MG63 (cell line): ENCODE measurements around the gene PDHA1. TPM values are rescaled to one million over a fixed set of nuclear protein-coding genes. Genes with fewer than 3 reads are reported as not detected.

ENCODE experiments used
- DNase-seq: peaks from one replicate; pipeline ENCODE4 v3.0.0-alpha.2; 2020
- H3K27me3 ChIP-seq: fragments of 250-450 bp; sonication (Bioruptor Pico); 2 replicates; pipeline ENCODE4 v1.5.1; 2020; ENCODE audit warnings: mild to moderate bottlenecking, moderate library complexity
- H3K36me3 ChIP-seq: fragments of 250-450 bp; sonication (Bioruptor Pico); 2 replicates; pipeline ENCODE4 v1.5.1; 2020; ENCODE audit warnings: mild to moderate bottlenecking, moderate library complexity
- H3K4me3 ChIP-seq: fragments of 250-450 bp; sonication (Bioruptor Pico); 2 replicates; pipeline ENCODE4 v1.5.1; 2020; ENCODE audit warnings: mild to moderate bottlenecking, moderate library complexity
- H3K9me3 ChIP-seq: fragments of 250-450 bp; sonication (Bioruptor Pico); 2 replicates; pipeline ENCODE4 v1.5.1; 2020; ENCODE audit warnings: mild to moderate bottlenecking, moderate library complexity
- total RNA-seq: library from RNA; depleted of rRNA; stranded (reverse); fragments of >200 nt; shearing (Covaris generic); gene quantifications from 2 replicates; pipeline ENCODE4 v1.2.3, GENCODE V29; 2014; ENCODE audit warnings: low replicate concordance

PDHA1 gene
- total RNA-seq, 1 experiment from 2014 or later = 158 TPM

GRCh38 chrX:19368576-19368975, 24.8 kb downstream of the PDHA1 start:
- Histone ChIP-seq H3K36me3 (no peaks in the 10 kb centered on the region), H3K4me3 (no peak overlapping the region), H3K27me3 (no peaks in the 10 kb centered on the region), H3K9me3 (no peaks in the 10 kb centered on the region)
- no peak for DNase-seq

- DNase-seq = no peak
- Histone ChIP-seq H3K9me3 (no peaks in the 10 kb centered on the region), H3K27me3 (no peaks in the 10 kb centered on the region), H3K4me3 (no peak overlapping the region), H3K36me3 (no peaks in the 10 kb centered on the region)
These were observed 26.3 kb downstream of the PDHA1 start for GRCh38 chrX:19370061-19370460.

DNA sequence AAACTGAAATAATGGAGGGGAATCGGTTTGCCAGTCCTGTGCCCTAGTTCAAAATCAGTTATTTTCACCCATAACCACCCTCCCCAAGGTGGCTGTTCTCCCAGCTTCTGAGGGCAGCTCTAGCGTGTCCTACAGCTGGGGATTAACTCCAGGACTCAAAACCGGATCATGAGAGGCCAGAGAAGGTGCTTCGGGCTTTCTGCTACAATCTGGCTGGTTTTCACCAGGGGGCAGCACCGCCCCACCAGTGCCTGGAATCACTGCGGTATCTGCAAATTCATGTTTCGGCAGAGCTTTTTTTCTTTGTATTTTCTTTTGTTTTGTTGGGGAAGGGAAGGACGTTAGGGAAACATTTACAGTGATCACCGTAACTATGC, 28.4 kb downstream of the PDHA1 start:
- DNase-seq = peak; percentile 45
- Histone ChIP-seq H3K9me3 (no peaks in the 10 kb centered on the region), H3K27me3 (no peaks in the 10 kb centered on the region), H3K36me3 (no peaks in the 10 kb centered on the region), H3K4me3 (no peak overlapping the region)

DNA sequence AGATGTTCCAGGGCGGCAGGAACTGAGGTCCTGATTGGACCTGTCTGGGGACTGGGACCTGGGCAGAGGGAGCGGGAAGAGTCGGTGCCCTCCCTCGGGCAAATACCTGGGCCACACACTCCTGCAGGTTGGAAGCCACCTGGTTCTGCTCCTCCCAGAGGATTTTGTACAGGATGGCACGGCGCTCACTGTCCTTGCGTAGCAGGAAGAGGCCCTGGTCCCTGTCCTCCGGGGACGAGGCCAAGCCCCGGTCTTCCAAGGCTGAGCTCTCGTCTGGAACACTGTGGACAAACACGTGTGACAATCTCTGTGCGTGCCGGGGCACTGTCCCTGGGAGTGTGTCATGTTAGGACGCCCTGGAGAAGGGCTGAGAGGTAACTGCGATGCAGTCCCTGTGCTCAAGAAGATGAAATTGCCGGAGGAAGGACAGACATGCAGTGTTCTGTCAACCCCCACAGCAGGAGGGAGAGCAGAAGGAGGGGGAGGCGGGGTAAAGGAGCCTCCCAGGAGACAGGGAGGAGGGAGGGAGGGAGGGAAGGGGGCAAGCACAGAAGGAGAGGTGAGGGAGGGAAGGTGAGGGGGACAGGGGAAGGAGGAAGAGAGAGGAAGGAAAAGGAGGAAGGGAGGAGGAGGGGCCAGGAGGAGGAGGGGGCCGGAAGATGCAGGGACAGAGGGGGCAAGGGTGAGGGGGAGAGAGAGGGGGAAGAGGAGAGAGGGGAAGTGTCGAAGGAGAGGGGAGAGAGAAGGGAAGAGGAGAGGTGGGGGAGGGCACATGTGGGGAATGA, 29.0 kb downstream of the PDHA1 start:
- H3K4me3 ChIP-seq = no peak overlapping the region
- no peaks in the 10 kb centered on the region for H3K9me3 ChIP-seq
- H3K27me3 ChIP-seq = no peaks in the 10 kb centered on the region
- DNase-seq = no peak
- no peaks in the 10 kb centered on the region for H3K36me3 ChIP-seq

GRCh38 chrX:19373351-19373891, 29.7 kb downstream of the PDHA1 start:
- DNase-seq = no peak
- H3K36me3 ChIP-seq = no peaks in the 10 kb centered on the region
- no peaks in the 10 kb centered on the region for H3K9me3 ChIP-seq
- no peak overlapping the region for H3K4me3 ChIP-seq
- H3K27me3 ChIP-seq = no peaks in the 10 kb centered on the region

GRCh38 chrX:19375546-19375945, 31.8 kb downstream of the PDHA1 start:
- Histone ChIP-seq H3K4me3 (no peak overlapping the region), H3K36me3 (no peaks in the 10 kb centered on the region), H3K9me3 (no peaks in the 10 kb centered on the region), H3K27me3 (no peaks in the 10 kb centered on the region)
- no peak for DNase-seq

DNA sequence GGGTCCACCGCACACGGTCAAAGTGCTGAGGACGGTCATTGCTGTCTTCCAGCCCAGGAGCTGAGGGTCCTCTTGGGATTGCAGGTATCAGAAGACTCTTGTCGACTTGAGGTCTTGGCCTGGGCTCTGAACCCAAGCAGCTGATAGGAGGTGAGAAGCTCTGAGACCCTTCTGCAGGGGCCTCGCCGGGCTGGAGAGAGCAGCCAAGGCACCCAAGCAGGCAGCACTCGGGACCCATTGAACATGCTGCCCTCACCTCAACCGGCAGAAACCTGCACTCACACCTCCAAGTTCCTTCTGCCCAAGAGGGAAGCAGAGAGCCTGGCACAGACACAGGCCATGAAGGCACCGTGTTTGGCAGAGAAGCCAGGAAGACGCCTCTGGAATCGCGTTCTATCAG, 34.1 kb downstream of the PDHA1 start:
- no peaks in the 10 kb centered on the region for H3K27me3 ChIP-seq
- no peak overlapping the region for H3K4me3 ChIP-seq
- H3K36me3 ChIP-seq = no peaks in the 10 kb centered on the region
- H3K9me3 ChIP-seq = no peaks in the 10 kb centered on the region
- no peak for DNase-seq

DNA sequence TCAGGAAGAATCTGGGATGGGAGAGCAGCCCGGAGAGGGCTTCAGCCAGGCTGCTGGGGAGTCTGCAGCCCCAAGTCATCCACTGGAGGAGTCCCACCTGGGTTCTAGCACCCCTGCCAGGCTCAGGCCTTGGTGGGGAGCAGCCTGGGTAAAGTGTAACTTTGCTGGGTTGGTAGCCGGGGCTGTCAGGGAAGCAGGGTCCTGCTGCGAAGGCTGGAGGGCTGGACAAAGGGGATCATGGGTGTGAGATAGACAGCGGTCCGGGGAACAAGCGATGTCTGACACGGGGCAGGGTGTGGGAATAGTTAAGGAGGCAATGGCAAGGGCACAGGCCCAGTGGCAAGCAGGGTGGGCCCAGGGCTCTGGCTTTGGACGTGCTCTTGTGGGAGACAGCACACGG, 37.6 kb downstream of the PDHA1 start:
- Histone ChIP-seq H3K27me3 (no peaks in the 10 kb centered on the region), H3K9me3 (no peaks in the 10 kb centered on the region)

GRCh38 chrX:19382555-19383145, 38.9 kb downstream of the PDHA1 start:
- Histone ChIP-seq H3K9me3 (no peaks in the 10 kb centered on the region), H3K27me3 (no peaks in the 10 kb centered on the region), H3K36me3 (no peaks in the 10 kb centered on the region), H3K4me3 (no peak overlapping the region)
- peak; percentile 28 for DNase-seq

More for the DNA sequence above, 37.6 kb downstream of the PDHA1 start:
- Histone ChIP-seq H3K4me3 (no peak overlapping the region), H3K36me3 (no peaks in the 10 kb centered on the region)
- no peak for DNase-seq

DNA sequence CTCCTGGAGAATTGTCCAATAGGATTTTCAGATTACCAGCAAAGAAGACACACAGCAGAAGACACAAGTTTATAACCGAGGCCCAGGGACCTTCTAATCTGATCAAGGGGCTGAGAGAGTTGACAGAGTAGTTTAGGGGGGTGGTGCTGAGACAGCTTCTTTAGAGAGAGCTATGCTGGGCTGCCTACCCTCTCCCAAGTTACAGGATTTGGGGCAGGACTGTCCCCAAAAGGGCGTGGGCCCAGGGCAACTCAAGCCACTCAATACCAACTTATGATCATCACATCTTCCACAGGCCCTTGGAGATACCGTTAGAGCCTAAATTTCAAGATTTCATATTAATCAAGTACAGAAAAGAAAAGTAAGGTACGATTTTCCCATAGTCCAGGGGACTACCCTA, 43.0 kb downstream of the PDHA1 start:
- Histone ChIP-seq H3K36me3 (no peaks in the 10 kb centered on the region), H3K9me3 (no peaks in the 10 kb centered on the region), H3K4me3 (no peak overlapping the region), H3K27me3 (no peaks in the 10 kb centered on the region)
- no peak for DNase-seq

DNA sequence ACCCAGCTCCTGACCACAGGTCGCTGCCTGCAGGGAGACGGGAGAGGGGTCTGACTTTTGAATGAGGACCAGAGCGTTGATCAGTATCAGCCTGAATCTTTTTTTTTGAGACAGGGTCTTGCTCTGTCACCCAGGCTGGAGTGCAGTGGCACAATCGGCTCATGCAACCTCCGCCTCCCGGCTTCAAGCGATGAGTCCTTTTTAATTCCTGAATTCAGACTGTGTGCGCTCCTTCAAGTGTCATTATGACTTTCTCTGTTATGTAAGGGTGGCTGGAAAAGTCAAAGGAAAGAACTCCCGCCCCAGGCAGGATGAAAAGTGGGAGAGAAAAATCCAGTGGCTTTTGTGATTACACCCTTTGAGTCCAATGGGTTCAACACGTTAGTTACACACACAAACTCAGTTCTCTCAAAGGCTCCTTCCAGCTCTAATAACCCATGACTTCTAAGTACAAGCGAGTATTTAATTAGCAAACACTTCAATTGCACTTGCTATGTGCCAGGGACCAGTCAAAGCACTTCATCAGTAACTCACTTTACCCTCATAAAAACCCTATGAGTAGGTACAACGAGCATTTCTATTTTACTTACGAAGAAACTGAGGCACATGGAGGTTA, 44.4 kb downstream of the PDHA1 start:
- H3K9me3 ChIP-seq = no peaks in the 10 kb centered on the region
- DNase-seq = no peak
- no peaks in the 10 kb centered on the region for H3K27me3 ChIP-seq
- no peak overlapping the region for H3K4me3 ChIP-seq
- no peaks in the 10 kb centered on the region for H3K36me3 ChIP-seq

DNA sequence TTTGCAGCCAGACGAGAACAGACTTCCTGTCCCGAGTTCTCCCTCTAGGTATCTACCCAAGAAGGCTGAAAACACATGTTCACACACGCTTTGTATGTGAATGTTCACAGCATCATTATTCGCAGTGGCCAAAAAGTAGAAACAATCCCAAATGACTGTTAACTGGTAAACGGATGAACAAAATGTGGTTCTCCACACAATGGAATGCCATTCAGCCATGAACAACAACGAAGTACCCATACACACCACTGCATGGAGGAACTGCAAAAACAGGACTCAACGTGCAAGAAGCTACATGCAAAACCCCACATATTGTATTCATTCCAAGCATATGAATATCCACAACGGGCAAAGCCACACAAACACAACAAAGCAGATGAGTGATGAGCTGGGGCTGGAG, 45.0 kb downstream of the PDHA1 start:
- no peaks in the 10 kb centered on the region for H3K36me3 ChIP-seq
- no peaks in the 10 kb centered on the region for H3K9me3 ChIP-seq
- H3K27me3 ChIP-seq = no peaks in the 10 kb centered on the region
- no peak overlapping the region for H3K4me3 ChIP-seq
- no peak for DNase-seq

- H3K36me3 ChIP-seq = no peaks in the 10 kb centered on the region
- no peak for DNase-seq
- H3K9me3 ChIP-seq = no peaks in the 10 kb centered on the region
- H3K27me3 ChIP-seq = no peaks in the 10 kb centered on the region
- H3K4me3 ChIP-seq = no peak overlapping the region
These were observed 45.6 kb downstream of the PDHA1 start for GRCh38 chrX:19389227-19389845.

- H3K4me3 ChIP-seq = no peak overlapping the region
- no peaks in the 10 kb centered on the region for H3K27me3 ChIP-seq
- H3K36me3 ChIP-seq = no peaks in the 10 kb centered on the region
- H3K9me3 ChIP-seq = no peaks in the 10 kb centered on the region
- no peak for DNase-seq
These were observed 48.4 kb downstream of the PDHA1 start for GRCh38 chrX:19392078-19392477.

DNA sequence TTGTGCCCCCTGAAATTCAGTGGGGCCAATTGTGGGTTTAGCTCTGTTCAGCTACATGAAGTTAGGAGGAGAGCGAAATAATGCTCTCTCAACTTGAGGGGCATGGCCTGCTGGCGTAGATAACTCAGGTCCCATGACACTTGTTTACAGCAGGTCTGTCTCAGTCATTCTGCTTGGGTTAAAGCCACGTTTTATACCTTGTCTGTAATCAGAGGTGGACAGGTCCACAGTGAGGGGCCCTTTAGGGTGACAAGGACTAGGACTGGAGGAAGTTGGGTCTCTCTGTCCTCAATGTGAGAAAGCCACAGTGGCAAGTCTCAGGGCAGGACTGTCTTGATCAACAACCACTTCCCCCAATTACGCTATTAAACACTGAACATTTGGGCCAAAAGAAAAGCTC, 49.0 kb downstream of the PDHA1 start:
- DNase-seq = no peak
- Histone ChIP-seq H3K9me3 (no peaks in the 10 kb centered on the region), H3K4me3 (no peak overlapping the region), H3K27me3 (no peaks in the 10 kb centered on the region), H3K36me3 (no peaks in the 10 kb centered on the region)

GRCh38 chrX:19403696-19404095, 60.0 kb downstream of the PDHA1 start:
- H3K36me3 ChIP-seq = no peaks in the 10 kb centered on the region
- H3K4me3 ChIP-seq = no peak overlapping the region
- no peaks in the 10 kb centered on the region for H3K9me3 ChIP-seq
- H3K27me3 ChIP-seq = no peaks in the 10 kb centered on the region
- no peak for DNase-seq

DNA sequence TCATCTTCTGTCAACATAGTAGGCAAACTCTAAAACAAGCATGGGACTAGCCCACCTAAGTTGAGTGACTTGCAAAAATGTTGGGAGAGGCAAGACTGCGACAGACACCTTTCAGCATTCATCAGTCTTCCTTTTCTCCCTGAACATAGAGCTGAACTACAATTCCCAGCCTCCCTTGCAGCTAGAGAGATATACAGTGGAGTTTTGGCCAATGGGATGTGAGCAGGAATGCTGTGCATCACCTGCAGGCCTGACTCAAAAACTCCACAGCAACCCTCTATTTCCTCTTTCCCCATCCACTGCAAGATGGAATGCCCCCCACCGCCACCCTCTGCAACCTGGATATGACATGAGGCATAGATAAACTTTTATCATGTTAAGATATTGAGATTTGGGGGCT, 66.5 kb downstream of the PDHA1 start:
- Histone ChIP-seq H3K27me3 (no peaks in the 10 kb centered on the region), H3K4me3 (no peak overlapping the region), H3K9me3 (no peaks in the 10 kb centered on the region), H3K36me3 (no peaks in the 10 kb centered on the region)
- no peak for DNase-seq
